Gastrocnemius medialis (tissue), 4 donors: Measurements from ENCODE around the gene MBNL1.
"Not testable (repeated sequence)": the region's sequence is repeated elsewhere in the genome, so short reads cannot be mapped to it uniquely, and the experiment has no call there.

Experiments
- CTCF ChIP-seq, 5 experiments: fragments of 450-650 bp in 3 of 5; fragments of 200-600 bp in 2 of 5; sonication (generic) in 2 of 5; IDR thresholded peaks in 4 of 5; conservative IDR thresholded peaks in 1 of 5; 1 replicate in 4 of 5; 2 replicates in 1 of 5; pipeline ENCODE4 v1.5.1; 2016 to 2019; ENCODE audit warnings: antibody characterized with exemption in 5 of 5, mild to moderate bottlenecking in 3 of 5, moderate library complexity in 3 of 5
- POLR2A ChIP-seq, 2 donors: fragments of 450-650 bp; IDR thresholded peaks; one replicate each; pipeline ENCODE4 v1.6.1; 2017; ENCODE audit warnings: antibody characterized with exemption in 2 of 2, mild to moderate bottlenecking in 2 of 2, moderate library complexity in 2 of 2

GRCh38 chr3:152397348-152397747 is 128.6 kb downstream of the MBNL1 start:
- TF ChIP-seq CTCF (IDR thresholded peaks at IDR 0.05 in 4 of 5, conservative IDR thresholded peaks at IDR 0.05 in 1 of 5); POLR2A (IDR thresholded peaks at IDR 0.05): not testable (repeated sequence)
